Stimulated activated CD4-positive, alpha-beta T cell treated with anti-CD3 and anti-CD28 coated beads, Interleukin-4, amount 100 ng/mL, for 24 hours (primary cell): ENCODE results near the gene NUMBL.
"Not testable (repeated sequence)": the region's sequence is repeated elsewhere in the genome, so short reads cannot be mapped to it uniquely, and the experiment has no call there.

Experiments used
- DNase-seq: peaks from one replicate; pipeline ENCODE4 v3.0.0-alpha.2; 2020

NUMBL gene

GRCh38 chr19:40661616-40662015 lies 28.8 kb downstream of the NUMBL start:
- no peak for DNase-seq

- no peak for DNase-seq
Measured at GRCh38 chr19:40659566-40659965, 30.9 kb downstream of the NUMBL start.

GRCh38 chr19:40659116-40659515 lies 31.3 kb downstream of the NUMBL start:
- no peak for DNase-seq

DNA sequence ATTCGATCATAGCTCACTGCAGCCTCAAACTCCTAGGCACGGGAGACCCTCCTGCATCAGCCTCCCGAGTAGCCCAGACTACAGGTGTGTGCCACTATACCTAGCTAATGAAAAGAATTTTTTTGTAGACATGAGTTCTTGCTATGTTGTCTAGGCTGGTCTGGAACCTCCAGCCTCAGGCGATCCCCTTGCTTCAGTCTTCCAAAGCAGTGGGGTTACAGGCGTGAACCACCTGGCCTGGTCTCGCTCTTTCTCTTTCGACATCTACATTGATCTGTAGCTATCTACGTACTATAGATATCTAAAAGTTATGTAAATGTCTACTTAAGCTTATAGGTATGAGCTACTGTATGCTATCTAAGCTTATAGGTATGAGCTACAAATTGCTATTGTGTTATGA lies 32.4 kb downstream of the NUMBL start:
- DNase-seq = no peak

DNA sequence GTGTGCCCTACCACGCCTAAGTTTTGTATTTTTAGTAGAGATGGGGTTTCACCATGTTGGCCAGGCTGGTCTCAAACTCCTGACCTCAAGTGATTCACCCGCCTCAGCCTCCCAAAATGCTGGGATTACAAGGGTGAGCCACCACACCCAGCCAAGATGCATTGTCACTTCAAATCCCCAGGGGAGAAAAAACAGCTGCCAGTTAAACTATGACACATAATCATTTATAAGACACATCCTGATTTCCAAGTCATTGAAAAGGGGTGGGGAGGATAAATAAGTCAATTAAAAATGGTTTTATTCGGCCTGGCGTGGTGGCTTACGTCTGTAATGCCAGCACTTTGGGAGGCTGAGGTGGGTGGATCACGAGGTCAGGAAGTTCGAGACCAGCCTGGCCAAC lies 34.8 kb downstream of the NUMBL start:
- not testable (repeated sequence) for DNase-seq

GRCh38 chr19:40652303-40652702 lies 38.1 kb downstream of the NUMBL start:
- DNase-seq = not testable (repeated sequence)

DNA sequence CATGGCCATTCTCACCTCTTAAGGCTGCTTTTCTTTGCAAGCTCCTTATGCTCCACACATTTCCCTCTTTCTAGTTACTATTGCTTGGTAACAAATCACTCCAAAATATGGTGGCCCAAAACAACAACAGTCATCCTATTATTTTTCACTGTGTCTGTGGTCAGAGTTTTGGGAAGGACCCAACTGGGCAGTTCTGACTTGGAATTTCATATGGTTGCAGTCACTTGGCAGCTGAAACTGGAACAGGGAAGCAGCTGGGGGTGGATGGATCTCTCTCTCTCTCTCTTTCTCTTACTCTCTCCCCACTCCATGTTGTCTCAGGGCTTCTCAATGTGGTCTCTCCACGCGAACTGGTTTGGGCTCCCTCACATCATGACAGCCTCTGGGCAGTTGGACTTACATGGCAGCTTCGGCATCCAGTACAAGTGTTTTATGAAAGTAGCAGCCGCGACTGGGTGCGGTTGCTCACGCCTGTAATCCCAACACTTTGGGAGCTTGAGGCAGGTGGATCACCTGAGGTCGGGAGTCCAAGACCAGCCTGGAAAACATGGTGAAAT lies 39.6 kb downstream of the NUMBL start:
- no peak for DNase-seq

- DNase-seq = not testable (repeated sequence)
Measured at GRCh38 chr19:40649903-40650675, 40.4 kb downstream of the NUMBL start.

DNA sequence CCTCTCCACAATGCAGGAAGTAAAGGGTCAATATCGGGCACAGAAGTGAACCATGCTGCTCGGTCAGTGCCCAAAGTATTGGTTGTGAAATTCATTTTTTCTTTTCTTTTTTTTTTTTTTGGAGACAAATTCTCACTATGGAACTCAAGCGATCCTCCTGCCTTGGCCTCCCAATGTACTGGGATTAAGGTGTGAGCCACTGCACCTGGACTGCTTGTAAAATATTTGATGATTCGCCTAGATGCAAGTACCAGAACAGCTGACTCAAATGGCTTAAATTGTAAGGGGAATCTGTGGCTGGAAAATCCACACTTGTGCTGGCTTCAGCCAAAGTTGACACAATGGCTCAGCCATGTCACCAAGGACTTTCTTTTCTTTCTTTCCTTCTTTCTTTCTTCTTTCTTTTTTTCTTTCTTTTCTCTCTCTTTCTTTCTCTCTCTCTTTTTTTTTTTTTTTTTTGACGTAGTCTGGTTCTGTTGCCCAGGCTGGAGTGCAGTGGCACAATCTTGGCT lies 43.7 kb downstream of the NUMBL start:
- no peak for DNase-seq

- DNase-seq = no peak
Measured at GRCh38 chr19:40642757-40643305, 47.6 kb downstream of the NUMBL start.

DNA sequence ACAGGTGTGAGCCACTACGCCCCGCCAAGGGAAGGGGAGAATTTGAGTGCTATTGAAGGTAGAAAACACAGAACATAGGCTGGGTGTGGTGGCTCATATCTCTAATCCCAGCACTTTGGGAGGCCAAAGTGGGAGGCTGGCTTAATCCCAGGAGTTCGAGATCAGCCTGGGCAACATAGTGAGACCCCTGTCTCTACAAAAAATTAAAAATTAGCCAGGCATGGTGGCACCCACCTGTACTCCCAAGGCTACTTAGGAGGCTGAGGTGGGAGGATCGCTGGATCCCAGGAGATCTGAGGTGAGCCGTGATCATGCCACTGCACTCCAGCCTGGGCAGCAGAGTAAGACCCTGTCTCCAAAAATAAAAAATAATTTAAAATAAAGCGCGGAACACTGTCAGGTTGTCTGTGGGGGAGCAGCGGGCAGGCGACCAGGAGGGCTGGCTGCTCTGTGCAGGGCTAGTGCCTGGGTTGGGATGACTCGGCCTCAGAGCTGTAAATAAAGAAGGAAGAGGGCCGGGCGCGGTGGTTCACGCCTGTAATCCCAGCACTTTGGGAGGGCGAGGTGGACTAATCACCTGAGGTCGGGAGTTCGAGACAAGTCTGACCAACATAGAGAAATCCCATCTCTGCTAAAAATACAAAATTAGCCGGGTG lies 48.3 kb downstream of the NUMBL start:
- DNase-seq = no peak

- DNase-seq = no peak
Measured at GRCh38 chr19:40641281-40641680, 49.2 kb downstream of the NUMBL start.

GRCh38 chr19:40640744-40641143 lies 49.7 kb downstream of the NUMBL start:
- no peak for DNase-seq

- no peak for DNase-seq
Measured at GRCh38 chr19:40639638-40639982, 50.8 kb downstream of the NUMBL start.

- no peak for DNase-seq
Measured at GRCh38 chr19:40638327-40638726, 52.1 kb downstream of the NUMBL start.

GRCh38 chr19:40633207-40633606 lies 57.2 kb downstream of the NUMBL start:
- DNase-seq = no peak

- DNase-seq = no peak
Measured at GRCh38 chr19:40632311-40633036, 58.0 kb downstream of the NUMBL start.

- no peak for DNase-seq
Measured at GRCh38 chr19:40630571-40631160, 59.8 kb downstream of the NUMBL start.

GRCh38 chr19:40629346-40629745 lies 61.1 kb downstream of the NUMBL start:
- no peak for DNase-seq

DNA sequence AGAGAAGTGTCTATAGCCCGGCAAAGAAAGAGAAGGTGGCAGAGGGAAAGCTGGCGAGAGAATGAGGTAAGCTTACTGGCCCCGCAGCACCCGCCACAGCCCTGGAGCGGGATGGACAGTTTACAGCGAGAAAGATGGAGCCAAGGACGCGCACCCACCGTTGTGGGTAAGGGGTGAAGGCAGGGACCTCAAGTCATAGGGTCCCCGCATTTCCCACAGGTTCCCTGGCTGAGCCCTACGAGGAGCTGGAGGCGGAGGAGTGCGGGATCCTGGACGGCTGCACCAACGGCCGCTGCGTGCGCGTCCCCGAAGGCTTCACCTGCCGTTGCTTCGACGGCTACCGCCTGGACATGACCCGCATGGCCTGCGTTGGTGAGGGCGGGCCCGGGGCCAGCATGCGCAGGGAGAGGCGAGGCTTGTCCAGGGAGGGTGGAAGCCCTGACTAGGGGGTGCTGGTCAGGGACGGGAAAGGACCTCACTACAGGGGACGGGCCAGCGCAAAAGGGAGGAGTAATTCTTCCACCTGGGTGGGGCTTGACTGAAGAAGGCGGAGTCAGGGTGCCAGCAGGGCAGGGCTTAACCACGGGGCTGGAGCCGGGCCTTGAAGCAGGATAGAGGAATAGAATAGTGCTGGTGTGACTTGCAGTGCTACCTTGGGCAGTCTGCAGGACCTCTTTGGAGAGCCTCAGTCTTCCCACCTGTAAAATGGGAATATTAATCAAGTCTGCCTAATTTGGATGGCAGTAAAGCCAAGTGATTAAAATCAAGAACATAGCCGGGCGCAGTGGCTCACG lies 62.8 kb downstream of the NUMBL start:
- no peak for DNase-seq

DNA sequence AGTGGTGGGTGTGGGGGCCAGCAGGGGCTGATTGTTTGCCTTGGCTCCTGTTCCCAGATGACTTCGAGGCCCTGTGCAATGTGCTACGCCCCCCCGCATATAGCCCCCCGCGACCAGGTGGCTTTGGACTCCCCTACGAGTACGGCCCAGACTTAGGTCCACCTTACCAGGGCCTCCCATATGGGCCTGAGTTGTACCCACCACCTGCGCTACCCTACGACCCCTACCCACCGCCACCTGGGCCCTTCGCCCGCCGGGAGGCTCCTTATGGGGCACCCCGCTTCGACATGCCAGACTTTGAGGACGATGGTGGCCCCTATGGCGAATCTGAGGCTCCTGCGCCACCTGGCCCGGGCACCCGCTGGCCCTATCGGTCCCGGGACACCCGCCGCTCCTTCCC lies 63.5 kb downstream of the NUMBL start:
- no peak for DNase-seq
